Right renal cortex interstitium (tissue), 3 donors: Measurements from ENCODE around the gene FJX1. TPM values are rescaled to one million over a fixed set of nuclear protein-coding genes. Genes with fewer than 3 reads are reported as not detected.

Experiments used
- DNase-seq, 3 donors: peaks; one replicate each; pipeline ENCODE4 v3.0.0-alpha.2; 2013; ENCODE audit warnings: low read depth in 3 of 3, low spot score in 2 of 3
- polyA plus RNA-seq, 3 donors: library from polyadenylated mRNA; unstranded; fragments of 120-200 nt; gene quantifications; one replicate each; pipeline ENCODE4 v1.2.1, GENCODE V29; 2013; ENCODE audit not compliant: insufficient read length in 3 of 3

The FJX1 gene
- polyA plus RNA-seq, result 10 to 100 TPM; 13.3 to 17.4 (median 16.7) TPM

GRCh38 chr11:35617687-35618496, at the start of gene FJX1:
Gene FJX1 (plus strand): TSS chr11:35618460. CDS start chr11:35618637, 177 bp downstream.
- DNase-seq, result peak in 1 of 3 donors; percentile 43

GRCh38 chr11:35571696-35572095, 46.6 kb upstream of the FJX1 start:
- no peak for DNase-seq

GRCh38 chr11:35579557-35580396, 38.5 kb upstream of the FJX1 start:
- DNase-seq, result no peak

- no peak for DNase-seq
Observed at GRCh38 chr11:35580397-35580781, 37.9 kb upstream of the FJX1 start.

DNA sequence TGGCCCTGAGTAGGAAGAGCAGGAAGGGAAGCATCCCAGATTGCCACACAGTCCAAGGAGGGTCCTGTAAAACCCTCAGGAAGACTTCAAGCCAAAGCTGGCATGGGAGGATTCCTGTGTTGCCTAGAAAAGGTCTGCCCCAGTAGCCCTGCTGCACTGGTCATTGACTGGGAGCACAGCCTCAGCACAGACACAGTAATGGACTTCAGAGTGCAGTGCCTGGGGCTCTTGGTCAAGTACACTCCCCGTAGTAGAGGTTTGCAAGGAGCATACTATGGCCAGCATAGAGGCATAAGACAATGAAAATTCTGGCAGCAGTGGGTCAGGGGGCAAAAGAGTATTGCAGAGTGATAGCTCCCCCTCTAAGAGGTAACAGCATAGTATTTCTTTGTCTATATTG, 36.2 kb upstream of the FJX1 start:
- DNase-seq, result no peak

GRCh38 chr11:35583126-35583525, 35.1 kb upstream of the FJX1 start:
- no peak for DNase-seq

- no peak for DNase-seq
Observed at GRCh38 chr11:35583843-35584242, 34.4 kb upstream of the FJX1 start.

DNA sequence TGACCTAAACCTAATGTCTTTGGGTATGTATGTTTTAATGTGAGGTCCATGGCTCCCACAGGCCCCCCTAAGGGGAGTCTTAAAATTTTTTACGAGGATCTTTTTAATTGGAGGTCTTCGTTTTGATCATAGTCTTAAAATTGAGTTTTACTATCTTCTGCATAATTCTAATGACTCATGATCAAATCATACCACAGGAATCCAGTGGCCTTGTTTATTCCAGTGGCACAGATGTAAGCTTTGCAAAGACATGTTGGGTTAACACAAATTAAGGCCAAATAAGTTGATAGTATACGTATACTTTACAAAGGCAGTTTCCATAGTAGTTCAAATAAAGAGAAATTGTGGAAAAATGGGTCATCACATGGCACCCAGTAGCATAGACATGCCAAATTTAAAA, 33.9 kb upstream of the FJX1 start:
- DNase-seq, result no peak

DNA sequence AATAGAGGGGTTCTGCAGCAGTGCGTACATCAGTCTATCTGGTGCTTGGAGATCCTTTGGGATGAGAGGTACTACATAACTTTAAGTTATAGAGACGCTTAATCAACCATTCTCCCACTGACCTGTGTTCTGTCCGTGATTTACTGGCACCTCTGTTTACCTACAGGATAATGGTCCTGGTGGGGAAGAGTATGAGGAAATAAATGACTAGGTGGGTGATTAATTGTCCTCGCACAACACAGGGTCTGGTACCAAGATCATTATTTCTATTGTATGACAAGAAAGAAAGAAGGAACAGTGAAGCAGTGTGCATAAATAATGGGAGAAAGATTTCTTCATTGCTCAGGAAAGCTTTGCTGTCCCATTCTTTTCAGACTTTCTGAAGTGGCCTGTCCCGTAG, 32.8 kb upstream of the FJX1 start:
- no peak for DNase-seq

- DNase-seq, result no peak
Observed at GRCh38 chr11:35586222-35586621, 32.0 kb upstream of the FJX1 start.

DNA sequence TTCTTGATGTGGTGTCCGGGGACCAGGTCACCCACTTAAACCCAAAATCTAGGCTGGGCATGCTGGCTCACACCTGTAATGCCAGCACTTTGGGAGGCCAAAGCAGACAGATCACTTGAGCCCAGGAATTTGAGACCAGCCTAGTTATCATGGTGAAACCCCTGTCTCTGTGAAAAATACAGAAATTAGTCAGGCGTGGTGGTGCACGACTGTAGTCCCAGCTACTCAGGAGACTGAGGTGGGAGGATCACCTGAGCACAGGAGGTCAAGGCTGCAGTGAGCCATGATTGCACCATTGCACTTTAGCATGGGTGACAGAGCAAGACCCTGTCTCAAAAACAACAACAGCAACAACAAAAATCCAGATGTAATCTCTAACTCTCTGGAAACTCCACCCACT, 30.3 kb upstream of the FJX1 start:
- no peak for DNase-seq

DNA sequence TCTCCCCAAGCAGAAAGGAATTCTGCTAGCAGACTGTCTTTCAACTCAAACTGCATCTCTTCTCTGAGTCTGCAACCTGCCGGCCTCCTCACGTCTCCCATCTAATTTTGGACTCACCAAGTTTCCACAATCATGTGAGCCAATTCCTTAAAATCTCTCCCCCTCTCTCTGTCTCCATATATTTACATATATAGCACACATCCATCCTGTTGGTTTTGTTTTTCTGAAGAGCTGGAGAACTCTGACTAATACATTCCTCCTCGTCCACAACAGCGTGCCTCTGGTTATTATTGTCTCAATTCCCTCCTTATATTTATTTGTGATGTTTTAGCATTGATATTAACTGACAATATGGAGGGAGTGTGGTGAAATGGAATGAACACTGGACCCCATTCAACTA, 29.6 kb upstream of the FJX1 start:
- DNase-seq, result no peak

- no peak for DNase-seq
Observed at GRCh38 chr11:35589281-35589680, 29.0 kb upstream of the FJX1 start.

DNA sequence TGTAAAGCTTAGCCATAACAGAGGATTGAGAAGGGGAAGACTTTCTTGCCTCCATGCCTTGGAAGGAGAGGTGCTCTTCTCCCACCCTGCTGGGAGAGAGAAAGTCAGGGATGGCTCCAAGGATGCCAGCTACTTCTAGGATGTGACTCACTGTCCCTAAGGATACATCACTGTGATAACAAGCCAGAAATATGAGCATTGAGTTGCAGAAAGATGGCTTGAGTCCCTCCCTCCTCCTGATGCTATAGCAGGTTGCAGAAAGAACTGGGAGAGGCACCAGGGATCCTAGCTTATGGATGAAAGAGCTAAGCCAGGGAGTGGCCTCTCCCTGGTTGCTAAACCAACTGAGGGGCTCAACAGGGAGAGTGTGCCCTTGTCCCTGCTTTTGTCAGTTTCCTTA, 27.8 kb upstream of the FJX1 start:
- no peak for DNase-seq

- no peak for DNase-seq
Observed at GRCh38 chr11:35593143-35593542, 25.1 kb upstream of the FJX1 start.

DNA sequence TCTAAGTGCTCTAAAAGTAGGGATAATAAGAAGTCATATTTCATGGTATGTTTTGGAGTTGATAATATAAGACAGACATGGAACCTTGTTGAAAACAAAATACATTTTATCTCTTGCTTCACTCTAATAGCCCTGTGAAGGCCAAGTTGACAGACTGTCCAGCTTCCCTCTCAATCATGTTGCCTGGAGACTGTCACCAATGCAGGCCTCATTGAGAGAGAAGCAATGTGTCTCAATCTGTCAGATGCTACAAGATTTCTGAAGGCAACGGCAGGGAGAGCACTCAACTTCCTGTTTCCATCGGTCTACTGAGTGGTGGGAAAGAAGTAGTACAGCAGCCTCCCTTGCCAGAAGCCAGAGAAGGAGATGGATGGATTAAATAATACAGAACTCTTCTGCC, 23.6 kb upstream of the FJX1 start:
- DNase-seq, result no peak

GRCh38 chr11:35598254-35599125, 19.8 kb upstream of the FJX1 start:
- DNase-seq, result no peak

DNA sequence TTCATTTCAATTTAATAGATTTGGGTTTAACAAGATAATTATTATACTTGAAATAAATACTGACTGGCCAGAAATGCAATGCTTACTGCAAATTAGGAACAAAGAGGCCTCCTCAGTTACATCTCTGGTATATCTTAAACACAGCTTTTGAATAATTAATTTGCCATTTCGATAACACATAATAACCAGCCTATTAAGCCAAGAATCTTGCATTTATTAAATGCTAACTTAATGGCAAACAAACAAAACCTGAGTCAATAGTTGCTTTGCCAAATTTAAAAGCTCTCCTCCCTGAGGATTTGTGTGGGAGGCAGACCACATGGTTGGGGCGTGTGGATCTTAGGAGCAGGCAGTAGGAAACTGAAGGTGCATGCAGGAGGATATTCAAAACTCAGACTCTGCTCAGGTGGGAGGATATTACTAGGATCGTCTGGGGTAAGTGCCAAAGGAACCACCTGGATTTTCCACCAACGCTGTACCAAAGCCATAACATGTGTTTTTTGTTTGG, 17.9 kb upstream of the FJX1 start:
- no peak for DNase-seq

DNA sequence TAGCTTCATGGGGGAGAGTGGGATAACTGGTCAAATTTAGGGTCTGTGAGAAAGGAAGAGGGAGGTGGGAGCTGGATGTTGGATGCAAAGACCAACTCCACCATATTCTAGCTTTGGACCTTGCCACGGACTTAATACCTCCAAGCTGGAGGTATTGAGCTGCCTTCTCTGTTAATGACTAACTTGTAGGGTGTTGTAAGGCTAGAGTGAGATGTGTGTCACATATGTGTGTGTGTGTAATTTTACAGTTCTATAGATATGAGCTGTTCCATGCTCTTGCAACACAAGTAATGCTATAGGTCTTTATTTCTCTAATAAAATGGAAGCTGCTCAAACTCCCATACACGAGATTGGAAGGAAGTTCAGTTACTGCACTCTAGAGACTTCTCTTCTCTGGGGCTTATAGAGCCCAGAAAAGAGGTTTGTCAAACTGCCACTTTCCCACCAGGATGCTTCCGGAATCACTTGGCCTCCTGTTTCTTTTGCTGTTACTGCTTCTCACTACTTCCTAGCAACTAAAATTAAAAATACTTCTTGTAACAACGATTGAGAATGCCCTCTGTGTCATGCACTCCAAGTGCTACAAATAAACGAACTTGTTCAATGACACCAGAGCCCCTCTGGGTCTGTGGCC, 16.0 kb upstream of the FJX1 start:
- DNase-seq, result no peak

DNA sequence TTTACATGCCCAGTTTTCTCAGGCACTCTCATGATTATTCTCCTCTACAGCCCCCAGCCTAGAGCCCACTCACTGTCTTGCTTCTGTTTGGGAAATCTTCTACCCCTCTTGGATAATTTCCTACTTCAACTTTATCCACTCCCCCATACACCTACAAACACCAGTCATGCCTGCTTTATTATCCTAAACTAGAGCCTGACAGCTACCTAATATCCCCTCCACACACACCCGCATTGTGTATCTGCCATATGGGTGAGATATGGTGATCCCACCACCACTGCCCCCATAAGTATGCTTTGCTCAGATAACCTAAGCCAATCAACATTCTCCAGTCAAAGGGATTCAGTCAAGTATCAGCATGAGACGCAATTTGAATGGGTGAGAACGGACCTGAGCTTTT, 15.3 kb upstream of the FJX1 start:
- DNase-seq, result no peak
